ENCODE measurements around the gene ARHGAP18. TPM values are rescaled to one million over a fixed set of nuclear protein-coding genes. Genes with fewer than 3 reads are reported as not detected.

ARHGAP18 gene
- total and polyA plus RNA-seq, 10 of the 15 experiments (the other 5 are each of a cell fraction or from before 2014, with no cell fraction given): 18.2 to 52.2 (median 31.7) TPM

GRCh38 chr6:129552413-129552812, 157.6 kb downstream of the ARHGAP18 start (continued):
- TF ChIP-seq SUPT20H (IDR thresholded peaks at IDR 0.05; ENCODE audit: borderline replicate concordance, control insufficient read depth, low read depth, low read length): no peak
- no peak for TF ChIP-seq BMI1 (IDR thresholded peaks at IDR 0.05; ENCODE audit: borderline replicate concordance)
- no peak for TF ChIP-seq IKZF1 (conservative IDR thresholded peaks at IDR 0.05)

GRCh38 chr6:129551486-129551885, 158.5 kb downstream of the ARHGAP18 start:
- RAD21 ChIA-PET (ENCODE audit: unreplicated experiment): no interaction called here
- SMC1A ChIA-PET (ENCODE audit: uncharacterized antibody, unreplicated experiment): interaction anchor here (1.5 kb wide), 1 partner anchor 54 kb away, joined by 3 read pairs; no protein-coding TSS in a partner anchor
- no peak for TF ChIP-seq BRCA1 (IDR thresholded peaks at IDR 0.05; ENCODE audit: low read depth, low read length)
- TF ChIP-seq SMC3 (IDR thresholded peaks at IDR 0.05; ENCODE audit: borderline replicate concordance, low read length): no peak
- TF ChIP-seq STAT1 (conservative IDR thresholded peaks at IDR 0.05): no peak
- TF ChIP-seq MYC (IDR thresholded peaks at IDR 0.05; ENCODE audit: insufficient read depth, insufficient read length, insufficient replicate concordance, low read length, severe bottlenecking): no peak
- no peak for TF ChIP-seq MLLT1 (IDR thresholded peaks at IDR 0.05)
- no peak for TF ChIP-seq NFXL1 (IDR thresholded peaks at IDR 0.05; ENCODE audit: borderline replicate concordance)
- TF ChIP-seq SREBF2 (IDR thresholded peaks at IDR 0.05; ENCODE audit: low read length): no peak
- TF ChIP-seq MTA3 (IDR thresholded peaks at IDR 0.05; ENCODE audit: borderline replicate concordance, low read length): no peak
- TF ChIP-seq BHLHE40 (IDR thresholded peaks at IDR 0.05; ENCODE audit: borderline replicate concordance in 1 of 2, low read depth in 2 of 2, low read length in 1 of 2): no peak
- TF ChIP-seq FOXK2 (IDR thresholded peaks at IDR 0.05): no peak
- no peak for TF ChIP-seq MEF2A (IDR thresholded peaks at IDR 0.05; ENCODE audit: insufficient read depth, low read depth, low read length)
- TF ChIP-seq CBX5 (IDR thresholded peaks at IDR 0.05; ENCODE audit: low read depth): no peak
- no peak for TF ChIP-seq ZBED1 (IDR thresholded peaks at IDR 0.05; ENCODE audit: borderline replicate concordance)
- no peak for TF ChIP-seq BCL3 (IDR thresholded peaks at IDR 0.05; ENCODE audit: borderline replicate concordance, insufficient read depth, low read depth, low read length, poor library complexity, severe bottlenecking)
- no peak for TF ChIP-seq NFYA (IDR thresholded peaks at IDR 0.05; ENCODE audit: borderline replicate concordance, low read depth, low read length)
- no peak for TF ChIP-seq GABPA (IDR thresholded peaks at IDR 0.05; ENCODE audit: low read depth)
- TF ChIP-seq RELA (IDR thresholded peaks at IDR 0.05; ENCODE audit: borderline replicate concordance, partially characterized antibody): no peak
- TF ChIP-seq MXI1 (IDR thresholded peaks at IDR 0.05; ENCODE audit: low read depth, low read length): no peak
- Histone ChIP-seq H3K4me1 (ENCODE audit: control insufficient read depth, insufficient read depth, low read length) (no peaks in the 10 kb centered on the region), H3K9ac (ENCODE audit: control insufficient read depth, insufficient read depth, low read length) (no peak overlapping the region), H4K20me1 (ENCODE audit: control insufficient read depth, insufficient read depth) (no peaks in the 10 kb centered on the region), H3K27ac (ENCODE audit: control insufficient read depth, insufficient read depth) (no peak overlapping the region), H3K4me3 (no peak overlapping the region), H3K36me3 (ENCODE audit: control insufficient read depth in 2 of 2, insufficient read depth in 2 of 2, low read length in 1 of 2) (no peaks in the 10 kb centered on the region), H2AFZ (ENCODE audit: control insufficient read depth, low read depth, low read length) (no peak overlapping the region), H3K79me2 (ENCODE audit: control insufficient read depth, insufficient read depth, low read length) (no peaks in the 10 kb centered on the region), H3K27me3 (replicated peaks in 1 of 2; ENCODE audit: control insufficient read depth in 2 of 2, insufficient read depth in 2 of 2, low read length in 1 of 2) (no peaks in the 10 kb centered on the region), H3K4me2 (ENCODE audit: control insufficient read depth, insufficient read depth) (no peak overlapping the region), H3K9me3 (replicated peaks; ENCODE audit: control insufficient read depth, insufficient read depth, low read length) (no peaks in the 10 kb centered on the region)
- no peak for ATAC-seq
- intact Hi-C loops (cut with micrococcal nuclease; ENCODE audit: unreplicated experiment) (no loop called here), in situ Hi-C loops (cut with MboI) (no loop called here)
- POLR2A ChIA-PET: no interaction called here
- CTCF ChIA-PET: interaction anchor here (1.5 kb wide), 1 partner anchor 50 kb away, joined by 6 read pairs; no protein-coding TSS in a partner anchor
- 94% methylated on average over 1 of the region's 1 CpG for WGBS (ENCODE audit: insufficient coverage, insufficient replicate concordance, low lambda C conversion rate, missing lambda C conversion rate)
- BruUV-seq (replicated peaks): no TSS peak
- no peak for DNase-seq (ENCODE audit: low read depth, low spot score)
- no peak for FAIRE-seq

Measured in GM12878 (cell line).